ENCODE results near the gene NHEJ1. TPM values are rescaled to one million over a fixed set of nuclear protein-coding genes. Genes with fewer than 3 reads are reported as not detected.

NHEJ1 gene
- total and polyA plus RNA-seq, 2 of the 13 experiments (the other 11 are each of a cell fraction or from before 2014, with no cell fraction given) = 30.0 to 30.7 TPM

- no peak for TF ChIP-seq RBM39 (IDR thresholded peaks at IDR 0.05; ENCODE audit: low read depth, low read length, poor library complexity, severe bottlenecking)
- TF ChIP-seq ZNF772 (CRISPR knock-in tag; IDR thresholded peaks at IDR 0.05) = no peak
- TF ChIP-seq ZSCAN5A (CRISPR knock-in tag; IDR thresholded peaks at IDR 0.05; ENCODE audit: borderline replicate concordance) = no peak
- no peak for TF ChIP-seq RAD21 (CRISPR knock-in tag; IDR thresholded peaks at IDR 0.05)
- peak; percentile 51; the same call in 1 of the 2 replicates for TF ChIP-seq ZMYM4 (CRISPR knock-in tag; IDR thresholded peaks at IDR 0.05)
- no peak for TF ChIP-seq HINFP (CRISPR knock-in tag; IDR thresholded peaks at IDR 0.05; ENCODE audit: low read depth)
- no peak for TF ChIP-seq CBX1 (IDR thresholded peaks at IDR 0.05; ENCODE audit: low read depth)
- peak; percentile 93 for TF ChIP-seq HHEX (CRISPR knock-in tag; IDR thresholded peaks at IDR 0.05)
- peak; percentile 90 for TF ChIP-seq MEF2D (CRISPR knock-in tag; IDR thresholded peaks at IDR 0.05)
- no peak for TF ChIP-seq ZNF513 (CRISPR knock-in tag; conservative IDR thresholded peaks at IDR 0.05)
- no peak for TF ChIP-seq PATZ1 (CRISPR knock-in tag; IDR thresholded peaks at IDR 0.05)
- TF ChIP-seq ZFP82 (CRISPR knock-in tag; IDR thresholded peaks at IDR 0.05; ENCODE audit: borderline replicate concordance) = no peak
- no peak for TF ChIP-seq ZFP37 (CRISPR knock-in tag; IDR thresholded peaks at IDR 0.05; ENCODE audit: borderline replicate concordance)
- no peak; the same call in 1 of the 2 replicates for TF ChIP-seq AHDC1 (CRISPR knock-in tag; IDR thresholded peaks at IDR 0.05; ENCODE audit: borderline replicate concordance)
- TF ChIP-seq TCF7L2 (IDR thresholded peaks at IDR 0.05; ENCODE audit: low read depth, low read length) = no peak
- no peak for TF ChIP-seq ZBTB14 (CRISPR knock-in tag; IDR thresholded peaks at IDR 0.05)
Observed at GRCh38 chr2:219126555-219126954, 34.1 kb downstream of the NHEJ1 start (continued).

Data from HepG2 (cell line).